ENCODE data around the gene ZDHHC14.

DNA sequence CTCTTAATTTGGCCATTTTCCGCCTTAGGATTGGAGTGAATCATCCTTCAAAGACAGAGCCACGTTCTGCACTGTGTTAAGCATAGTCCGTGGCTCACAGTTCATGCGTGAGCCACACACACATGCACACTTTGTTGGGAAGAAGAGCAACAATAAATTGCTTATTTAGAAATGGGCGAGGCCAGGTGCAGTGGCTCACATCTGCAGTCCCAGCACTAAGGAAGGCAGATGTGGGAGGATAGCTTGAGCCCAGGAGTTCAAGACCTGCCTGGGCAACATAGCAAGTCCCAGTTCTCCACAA is 131.3 kb downstream of the ZDHHC14 start:
- TF ChIP-seq, protein P1, sequence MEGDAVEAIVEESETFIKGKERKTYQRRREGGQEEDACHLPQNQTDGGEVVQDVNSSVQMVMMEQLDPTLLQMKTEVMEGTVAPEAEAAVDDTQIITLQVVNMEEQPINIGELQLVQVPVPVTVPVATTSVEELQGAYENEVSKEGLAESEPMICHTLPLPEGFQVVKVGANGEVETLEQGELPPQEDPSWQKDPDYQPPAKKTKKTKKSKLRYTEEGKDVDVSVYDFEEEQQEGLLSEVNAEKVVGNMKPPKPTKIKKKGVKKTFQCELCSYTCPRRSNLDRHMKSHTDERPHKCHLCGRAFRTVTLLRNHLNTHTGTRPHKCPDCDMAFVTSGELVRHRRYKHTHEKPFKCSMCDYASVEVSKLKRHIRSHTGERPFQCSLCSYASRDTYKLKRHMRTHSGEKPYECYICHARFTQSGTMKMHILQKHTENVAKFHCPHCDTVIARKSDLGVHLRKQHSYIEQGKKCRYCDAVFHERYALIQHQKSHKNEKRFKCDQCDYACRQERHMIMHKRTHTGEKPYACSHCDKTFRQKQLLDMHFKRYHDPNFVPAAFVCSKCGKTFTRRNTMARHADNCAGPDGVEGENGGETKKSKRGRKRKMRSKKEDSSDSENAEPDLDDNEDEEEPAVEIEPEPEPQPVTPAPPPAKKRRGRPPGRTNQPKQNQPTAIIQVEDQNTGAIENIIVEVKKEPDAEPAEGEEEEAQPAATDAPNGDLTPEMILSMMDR (IDR thresholded peaks at IDR 0.05): no peak
- no peak for TF ChIP-seq POLR2AphosphoS5 (IDR thresholded peaks at IDR 0.05)
